Suprapubic skin (tissue), 4 donors: ENCODE measurements around the gene AARS1. TPM values are rescaled to one million over a fixed set of nuclear protein-coding genes. Genes with fewer than 3 reads are reported as not detected.
"Not testable (repeated sequence)": the region's sequence is repeated elsewhere in the genome, so short reads cannot be mapped to it uniquely, and the experiment has no call there.

Experiments used
- DNase-seq, 2 donors: peaks; one replicate each; pipeline ENCODE4 v3.0.0-alpha.2; 2019; ENCODE audit warnings: low spot score in 2 of 2
- H3K27ac ChIP-seq: fragments of 200-600 bp; sonication (generic); one replicate; pipeline ENCODE4 v1.5.1; 2019
- H3K27me3 ChIP-seq: fragments of 200-600 bp; sonication (generic); one replicate; pipeline ENCODE4 v1.5.1; 2019
- H3K36me3 ChIP-seq: fragments of 200-600 bp; sonication (generic); one replicate; pipeline ENCODE4 v1.5.1; 2019
- H3K4me1 ChIP-seq: fragments of 200-600 bp; sonication (generic); one replicate; pipeline ENCODE4 v1.5.1; 2019
- H3K4me3 ChIP-seq: fragments of 200-600 bp; sonication (generic); one replicate; pipeline ENCODE4 v1.5.1; 2019; ENCODE audit warnings: mild to moderate bottlenecking
- H3K9me3 ChIP-seq: fragments of 200-600 bp; sonication (generic); one replicate; pipeline ENCODE4 v1.5.1; 2019
- CTCF ChIP-seq, 2 donors: fragments of 200-600 bp in 1 of 2; fragments of 450-650 bp in 1 of 2; sonication (generic) in 1 of 2; IDR thresholded peaks; one replicate each; pipeline ENCODE4 v1.5.1; 2016 to 2019; ENCODE audit warnings: antibody characterized with exemption in 2 of 2, mild to moderate bottlenecking in 1 of 2, moderate library complexity in 1 of 2
- EP300 ChIP-seq: sonication (generic); formaldehyde crosslinking; IDR thresholded peaks from one replicate; pipeline ENCODE4 v1.6.1; 2017; ENCODE audit warnings: antibody characterized with exemption
- POLR2A ChIP-seq, 2 donors: fragments of 450-650 bp; IDR thresholded peaks; one replicate each; pipeline ENCODE4 v1.6.1; 2017; ENCODE audit warnings: antibody characterized with exemption in 2 of 2, mild to moderate bottlenecking in 2 of 2, moderate library complexity in 2 of 2
- POLR2AphosphoS5 ChIP-seq, 3 donors: sonication (generic); formaldehyde crosslinking; IDR thresholded peaks; one replicate each; pipeline ENCODE4 v1.6.1; 2017; ENCODE audit warnings: antibody characterized with exemption in 3 of 3
- WGBS: methylation state at CpG from one replicate; pipeline ENCODE4 v1.1.5; 2018; 5-methylcytosine and 5-hydroxymethylcytosine counted together
- total RNA-seq, 4 donors: library from RNA; depleted of rRNA; stranded (reverse); fragments of >200 nt; gene quantifications; one replicate each; pipeline ENCODE4 v1.1.0, GENCODE V29; 2016

Gene AARS1
- total RNA-seq, 4 donors from 2014 or later = 35.4 to 56.2 (median 38.6) TPM

GRCh38 chr16:70301121-70301520, 11.8 kb upstream of the AARS1 start:
- Histone ChIP-seq H3K27me3 (no peaks in the 10 kb centered on the region), H3K4me3 (no peak overlapping the region), H3K9me3 (no peaks in the 10 kb centered on the region), H3K36me3 (peaks cover 5% of the 10 kb centered on the region), H3K27ac (no peak overlapping the region), H3K4me1 (peaks cover 15% of the 10 kb centered on the region)
- TF ChIP-seq CTCF (IDR thresholded peaks at IDR 0.05) = no peak
- TF ChIP-seq EP300 = no peak
- no peak for TF ChIP-seq POLR2A (IDR thresholded peaks at IDR 0.05)
- no peak for TF ChIP-seq POLR2AphosphoS5 (IDR thresholded peaks at IDR 0.05)
- WGBS = 95% methylated on average over 1 of the region's 1 CpG
- no peak for DNase-seq

- Histone ChIP-seq H3K27me3 (no peaks in the 10 kb centered on the region), H3K36me3 (peaks cover 5% of the 10 kb centered on the region), H3K4me1 (peaks cover 15% of the 10 kb centered on the region), H3K9me3 (no peaks in the 10 kb centered on the region), H3K27ac (peak within 1 kb of the TSS; percentile 96), H3K4me3 (peak within 1 kb of the TSS; percentile 93)
- peak; percentile 61 to 75 for TF ChIP-seq POLR2A (IDR thresholded peaks at IDR 0.05)
- TF ChIP-seq POLR2AphosphoS5 (IDR thresholded peaks at IDR 0.05) = peak in 1 of 3 donors; percentile 14
- no peak for TF ChIP-seq EP300
- no peak for TF ChIP-seq CTCF (IDR thresholded peaks at IDR 0.05)
- peak; percentile 88 for DNase-seq
- WGBS = 1% methylated on average over 28 of the region's 37 CpGs
These were observed 10.0 kb upstream of the AARS1 start, which contains the start of gene DDX19B for GRCh38 chr16:70298988-70299938. Gene DDX19B, plus strand, starts transcription at chr16:70299186. Its CDS starts 112 bp downstream, at chr16:70299298.

GRCh38 chr16:70295634-70296033, 6.3 kb upstream of the AARS1 start:
- Histone ChIP-seq H3K27me3 (no peaks in the 10 kb centered on the region), H3K36me3 (no peaks in the 10 kb centered on the region), H3K9me3 (no peaks in the 10 kb centered on the region), H3K27ac (no peak overlapping the region), H3K4me1 (peaks cover 15% of the 10 kb centered on the region), H3K4me3 (no peak overlapping the region)
- DNase-seq = no peak
- no peak for TF ChIP-seq POLR2A (IDR thresholded peaks at IDR 0.05)
- TF ChIP-seq CTCF (IDR thresholded peaks at IDR 0.05) = no peak
- TF ChIP-seq EP300 = no peak
- no peak for TF ChIP-seq POLR2AphosphoS5 (IDR thresholded peaks at IDR 0.05)

- no peak for TF ChIP-seq EP300
- TF ChIP-seq POLR2AphosphoS5 (IDR thresholded peaks at IDR 0.05) = no peak
- no peak for TF ChIP-seq POLR2A (IDR thresholded peaks at IDR 0.05)
- TF ChIP-seq CTCF (IDR thresholded peaks at IDR 0.05) = no peak
- no peak overlapping the region for H3K4me3 ChIP-seq
- H3K4me1 ChIP-seq = peaks cover 11% of the 10 kb centered on the region
- H3K27ac ChIP-seq = no peak overlapping the region
- 95% methylated on average over 28 of the region's 28 CpGs for WGBS
- no peak for DNase-seq
- H3K9me3 ChIP-seq = no peaks in the 10 kb centered on the region
- H3K36me3 ChIP-seq = no peaks in the 10 kb centered on the region
- no peaks in the 10 kb centered on the region for H3K27me3 ChIP-seq
These were observed 5.2 kb upstream of the AARS1 start for GRCh38 chr16:70294385-70295025.

GRCh38 chr16:70292148-70292547, 2.8 kb upstream of the AARS1 start:
- not testable (repeated sequence) for H3K9me3 ChIP-seq, H3K27ac ChIP-seq, H3K27me3 ChIP-seq, H3K4me3 ChIP-seq, DNase-seq, H3K36me3 ChIP-seq
- peaks cover 11% of the 10 kb centered on the region for H3K4me1 ChIP-seq
- WGBS = 92% methylated on average over 11 of the region's 11 CpGs
